GM19043 (cell line): Measurements from ENCODE around the gene DLEC1.
"Not testable (repeated sequence)": the region's sequence is repeated elsewhere in the genome, so short reads cannot be mapped to it uniquely, and the experiment has no call there.

Source experiments
- ATAC-seq: cut with Tn5 transposase; IDR thresholded peaks from one replicate; pipeline ENCODE4 v1.9.1; 2021; ENCODE audit warnings: low read depth; ENCODE audit not compliant: unreplicated experiment

Gene DLEC1

DNA sequence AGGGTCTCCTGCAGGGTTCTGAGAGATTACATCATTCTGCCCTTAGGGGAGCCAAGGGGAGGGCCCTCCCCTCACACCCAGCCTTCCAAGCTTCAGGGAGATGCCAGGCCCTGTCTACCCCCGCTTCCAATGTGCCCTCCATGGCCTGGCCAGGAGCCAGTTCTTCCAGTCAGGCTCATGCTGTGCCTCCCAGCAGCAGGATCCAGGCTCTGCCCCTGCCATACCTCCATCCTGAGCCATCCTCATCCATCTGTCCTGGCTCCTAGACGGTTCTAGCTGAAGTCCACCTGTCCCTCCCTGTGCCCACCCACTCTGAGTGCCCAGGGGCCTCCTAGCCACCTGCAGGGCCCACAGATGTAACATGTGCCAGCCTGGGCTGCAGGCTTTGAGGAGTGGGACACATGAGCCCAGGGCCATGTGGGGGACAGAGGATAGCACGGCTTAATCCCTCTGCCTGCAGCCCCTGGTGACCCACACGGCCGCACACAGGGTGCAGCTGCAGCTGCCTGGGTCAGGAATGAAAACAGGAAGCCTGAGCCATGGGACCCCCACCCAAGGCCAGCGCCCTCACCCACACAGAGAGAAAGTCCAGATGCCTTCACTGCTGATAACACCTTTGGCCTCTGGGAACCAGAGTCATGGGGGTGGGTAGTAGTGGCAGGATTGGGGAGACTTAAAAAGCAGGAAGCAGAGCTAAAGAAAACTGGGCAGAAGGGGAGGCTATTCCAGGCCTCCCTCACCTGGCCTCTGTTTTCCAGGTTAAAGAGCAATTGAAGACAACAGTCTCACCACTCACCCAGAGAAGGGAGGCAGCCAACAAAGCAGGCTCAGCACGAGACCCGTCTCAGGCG, 21.3 kb upstream of the DLEC1 start:
- ATAC-seq: no peak

- ATAC-seq: no peak
Observed at GRCh38 chr3:38018296-38019266, 20.4 kb upstream of the DLEC1 start.

GRCh38 chr3:38019658-38020341, 19.2 kb upstream of the DLEC1 start:
- ATAC-seq: no peak

- no peak for ATAC-seq
Observed at GRCh38 chr3:38020342-38020726, 18.7 kb upstream of the DLEC1 start.

DNA sequence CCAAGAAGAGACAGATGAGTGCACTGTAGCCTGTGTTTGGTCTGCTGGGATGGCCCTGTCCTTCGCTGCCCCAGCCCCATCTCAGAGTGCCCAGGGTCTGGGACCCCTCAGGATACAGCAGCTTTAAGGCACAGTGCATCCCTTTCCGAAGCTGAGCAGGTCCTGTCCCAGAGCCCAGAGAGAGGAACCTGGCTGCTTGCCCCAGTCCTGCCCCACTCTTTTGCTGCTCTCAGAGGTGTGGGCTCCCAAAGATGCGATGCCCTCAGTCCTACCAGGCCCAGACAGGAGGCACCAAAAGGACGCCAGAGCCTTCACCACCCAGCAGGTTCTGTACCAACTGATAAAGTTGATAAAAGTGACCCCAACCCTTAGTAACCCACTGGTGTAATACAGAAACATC, 17.8 kb upstream of the DLEC1 start:
- no peak for ATAC-seq

GRCh38 chr3:38022301-38022700, 16.7 kb upstream of the DLEC1 start:
- no peak for ATAC-seq

DNA sequence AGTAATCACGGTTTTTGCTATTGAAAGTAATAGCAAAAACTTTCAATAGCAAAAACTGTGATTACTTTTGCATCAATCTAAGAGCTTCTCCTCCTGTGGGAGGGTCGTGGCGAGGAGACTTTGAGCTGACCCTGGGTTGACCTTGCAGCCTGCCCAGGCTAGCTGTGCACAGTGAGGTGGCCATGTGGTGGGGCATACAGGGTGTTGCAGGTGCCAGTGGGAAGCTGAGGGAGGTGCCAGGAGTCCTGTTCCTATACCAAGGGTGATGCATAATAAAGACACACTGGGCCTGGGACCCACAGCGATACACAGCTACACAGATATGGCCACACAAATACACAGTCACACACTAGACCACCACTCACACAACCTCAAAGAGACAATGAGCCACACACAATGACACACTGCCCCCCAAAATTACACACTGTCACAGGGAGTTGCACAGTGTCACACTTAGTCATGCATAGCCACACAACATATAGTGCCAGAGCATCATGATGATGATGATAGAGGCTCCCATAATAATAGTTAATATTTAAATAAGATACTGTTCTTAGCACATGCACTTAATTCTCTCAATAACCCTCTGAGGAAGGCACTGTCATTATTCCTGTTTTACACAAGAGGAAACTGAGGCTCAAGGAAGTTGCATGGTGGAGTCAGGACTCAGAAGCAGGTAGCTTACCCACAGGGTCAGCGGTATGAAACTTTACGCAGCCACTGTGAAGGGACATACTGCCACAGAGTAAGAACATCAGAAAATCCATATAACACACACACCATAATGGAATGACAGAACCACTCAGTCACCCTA, 15.9 kb upstream of the DLEC1 start:
- no peak for ATAC-seq

GRCh38 chr3:38026856-38027255, 12.2 kb upstream of the DLEC1 start:
- ATAC-seq: no peak

GRCh38 chr3:38027466-38028465, 11.2 kb upstream of the DLEC1 start:
- no peak for ATAC-seq

- ATAC-seq: no peak
Observed at GRCh38 chr3:38028621-38029361, 10.2 kb upstream of the DLEC1 start.

- no peak for ATAC-seq
Observed at GRCh38 chr3:38029400-38030125, 9.4 kb upstream of the DLEC1 start, which contains the start of gene PLCD1. TSS of gene PLCD1 (minus strand) at chr3:38029642. CDS start at chr3:38029539, 103 bp downstream.

- no peak for ATAC-seq
Observed at GRCh38 chr3:38030126-38031021, 8.6 kb upstream of the DLEC1 start.

- no peak for ATAC-seq
Observed at GRCh38 chr3:38031022-38031994, 7.7 kb upstream of the DLEC1 start.

GRCh38 chr3:38032328-38032865, 6.6 kb upstream of the DLEC1 start:
- ATAC-seq: no peak

GRCh38 chr3:38033586-38033985, 5.4 kb upstream of the DLEC1 start:
- ATAC-seq: not testable (repeated sequence)
